BJ (cell line): ENCODE measurements around the gene REEP1. TPM values are rescaled to one million over a fixed set of nuclear protein-coding genes. Genes with fewer than 3 reads are reported as not detected.

ENCODE experiments used
- CTCF ChIA-PET: fragments of 350-600 bp; formaldehyde crosslinking; extraction: SDS; loops from one replicate; lab custom pipeline; 2021; ENCODE audit warnings: antibody characterized with exemption, inconsistent platforms; lab: Yijun Ruan, JAX
- POLR2A ChIA-PET: fragments of 300-600 bp; sonication (Branson Sonifier 250); formaldehyde crosslinking; extraction: SDS; loops from one replicate; lab custom pipeline; 2021; ENCODE audit warnings: antibody characterized with exemption; lab: Charles Lee
- DNase-seq: peaks from one replicate; pipeline ENCODE4 v3.0.0-alpha.2; 2011; ENCODE audit warnings: low read depth
- H3K27me3 ChIP-seq: 2 replicates; pipeline ENCODE4 v1.6.0; 2011; ENCODE audit warnings: low read length; ENCODE audit not compliant: control insufficient read depth, insufficient read depth
- H3K36me3 ChIP-seq: 2 replicates; pipeline ENCODE4 v1.5.1; 2011; ENCODE audit warnings: low read length; ENCODE audit not compliant: control insufficient read depth, insufficient read depth
- H3K4me3 ChIP-seq: 2 replicates; pipeline ENCODE4 v1.5.1; 2011; ENCODE audit warnings: low read depth, mild to moderate bottlenecking, control low read depth, low read length
- CTCF ChIP-seq: IDR thresholded peaks from 2 replicates; pipeline ENCODE4 v1.5.1; 2011; ENCODE audit warnings: low read depth, mild to moderate bottlenecking, control low read depth, inconsistent platforms, low read length, moderate library complexity; ENCODE audit not compliant: insufficient read depth
- polyA plus RNA-seq: library from polyadenylated mRNA; depleted of rRNA; stranded (reverse); fragments of >200 nt; gene quantifications from 2 replicates; pipeline ENCODE4 v1.2.3, GENCODE V29; 2011; rRNA removed
- small RNA-seq: library from RNA; depleted of rRNA; stranded (forward); fragments of <200 nt; gene quantifications from one replicate; pipeline ENCODE3, GENCODE V24; 2012; ENCODE audit warnings: low replicate concordance, low read depth; ENCODE audit not compliant: insufficient read length

The REEP1 gene
- polyA plus RNA-seq, 1 experiment: 0.13 TPM

- H3K27me3 ChIP-seq: no peaks in the 10 kb centered on the region
- peaks cover 2% of the 10 kb centered on the region for H3K36me3 ChIP-seq
- TF ChIP-seq CTCF: no peak
- ChIA-PET CTCF (no interaction called here), POLR2A (no interaction called here)
- no peak overlapping the region for H3K4me3 ChIP-seq
- DNase-seq: no peak
Observed at GRCh38 chr2:86170449-86170848, 167.0 kb downstream of the REEP1 start.

Small RNA genes lying within 50 kb of the gene (small RNA-seq; reads per million reads assigned to genes)
- gene MIR4779 (not detected), gene RF00096 (not detected), gene RF00413 (not detected)

Other genes starting within 250 kb of the REEP1 start
- 8.0 and 9.0 TPM in 2 replicates for gene POLR1A, start 231.7 kb downstream of the REEP1 start, polyA plus RNA-seq
- gene PTCD3, start 231.4 kb downstream of the REEP1 start, polyA plus RNA-seq: 31.6 and 74.4 TPM in 2 replicates
- gene IMMT, start 142.2 kb downstream of the REEP1 start, polyA plus RNA-seq: 33.7 and 51.3 TPM in 2 replicates
- gene MRPL35, start 138.2 kb downstream of the REEP1 start, polyA plus RNA-seq: 30.3 and 49.2 TPM in 2 replicates
- gene KDM3A, start 103.7 kb upstream of the REEP1 start, polyA plus RNA-seq: 24.1 and 39.3 TPM in 2 replicates
- 107 and 145 TPM in 2 replicates for gene CHMP3, start 225.8 kb upstream of the REEP1 start, polyA plus RNA-seq